ENCODE measurements around the gene LRRC8B.

DNA sequence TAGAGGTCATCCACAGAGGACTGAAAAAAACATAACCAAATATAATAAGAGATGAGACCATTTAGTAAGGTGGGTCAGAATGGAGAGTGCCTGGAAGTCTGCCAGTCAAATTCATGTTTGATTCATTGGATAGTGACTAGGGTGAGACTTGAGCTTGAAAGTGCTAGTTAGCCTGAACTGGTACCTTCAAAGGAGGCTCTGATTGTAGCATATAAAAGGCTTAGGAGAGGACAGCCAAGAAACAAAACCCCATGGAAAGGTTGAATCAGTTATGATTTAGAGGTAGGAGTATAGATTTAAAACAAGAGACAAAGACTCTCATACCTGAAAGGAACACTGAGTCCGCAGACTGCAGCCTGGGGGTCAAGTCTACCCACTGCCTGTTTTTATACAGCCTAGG lies 63.9 kb downstream of the LRRC8B start:
- TF ChIP-seq CTCF (conservative IDR thresholded peaks at IDR 0.05; ENCODE audit: low read length), result no peak
- TF ChIP-seq EZH2phosphoT487 (IDR thresholded peaks at IDR 0.05; ENCODE audit: borderline replicate concordance), result no peak

Measured in Loucy (cell line).